Activated T-cell treated with anti-CD3 and anti-CD28 coated beads, Interleukin-2, amount 50 U/mL, for 72 hours (primary cell): Measurements from ENCODE around the gene FADS6. TPM values are rescaled to one million over a fixed set of nuclear protein-coding genes. Genes with fewer than 3 reads are reported as not detected.

Experiments
- ATAC-seq, 2 donors: fragments of 150-1000 bp; cut with Tn5 transposase; replicated peaks in 1 of 2; 2 replicates each; pipeline ENCODE4 v1.10.0; 2021; ENCODE audit warnings: moderate library complexity in 2 of 2, mild to moderate bottlenecking in 1 of 2
- DNase-seq, 2 donors: peaks; one replicate each; pipeline ENCODE4 v3.0.0; 2021 to 2022; ENCODE audit warnings: mixed read lengths in 1 of 2
- H3K27ac Mint-ChIP-seq: one replicate; pipeline ENCODE4 v1.8.0; 2022; ENCODE audit warnings: mild to moderate bottlenecking, moderate library complexity, mixed read lengths
- H3K27me3 Mint-ChIP-seq: one replicate; pipeline ENCODE4 v1.8.0; 2022; ENCODE audit warnings: low read depth, mixed read lengths
- H3K36me3 Mint-ChIP-seq, 2 donors: one replicate each; pipeline ENCODE4 v1.8.0; 2022; ENCODE audit warnings: mixed read lengths in 2 of 2, mild to moderate bottlenecking in 1 of 2; ENCODE audit not compliant: insufficient read depth in 2 of 2
- H3K4me1 Mint-ChIP-seq: one replicate; pipeline ENCODE4 v1.8.0; 2022; ENCODE audit warnings: low read depth, mixed read lengths
- H3K4me3 Mint-ChIP-seq, 2 donors: one replicate each; pipeline ENCODE4 v1.8.0; 2022; ENCODE audit warnings: mild to moderate bottlenecking in 2 of 2, mixed read lengths in 2 of 2, moderate library complexity in 2 of 2
- H3K9me3 Mint-ChIP-seq, 2 donors: one replicate each; pipeline ENCODE4 v1.8.0; 2022; ENCODE audit warnings: mixed read lengths in 2 of 2
- total RNA-seq, 2 donors: library from RNA; stranded (reverse); gene quantifications; one replicate each; pipeline ENCODE4 v1.2.3, GENCODE V29; 2022

FADS6 gene
- total RNA-seq, 2 donors from 2014 or later: not detected

DNA sequence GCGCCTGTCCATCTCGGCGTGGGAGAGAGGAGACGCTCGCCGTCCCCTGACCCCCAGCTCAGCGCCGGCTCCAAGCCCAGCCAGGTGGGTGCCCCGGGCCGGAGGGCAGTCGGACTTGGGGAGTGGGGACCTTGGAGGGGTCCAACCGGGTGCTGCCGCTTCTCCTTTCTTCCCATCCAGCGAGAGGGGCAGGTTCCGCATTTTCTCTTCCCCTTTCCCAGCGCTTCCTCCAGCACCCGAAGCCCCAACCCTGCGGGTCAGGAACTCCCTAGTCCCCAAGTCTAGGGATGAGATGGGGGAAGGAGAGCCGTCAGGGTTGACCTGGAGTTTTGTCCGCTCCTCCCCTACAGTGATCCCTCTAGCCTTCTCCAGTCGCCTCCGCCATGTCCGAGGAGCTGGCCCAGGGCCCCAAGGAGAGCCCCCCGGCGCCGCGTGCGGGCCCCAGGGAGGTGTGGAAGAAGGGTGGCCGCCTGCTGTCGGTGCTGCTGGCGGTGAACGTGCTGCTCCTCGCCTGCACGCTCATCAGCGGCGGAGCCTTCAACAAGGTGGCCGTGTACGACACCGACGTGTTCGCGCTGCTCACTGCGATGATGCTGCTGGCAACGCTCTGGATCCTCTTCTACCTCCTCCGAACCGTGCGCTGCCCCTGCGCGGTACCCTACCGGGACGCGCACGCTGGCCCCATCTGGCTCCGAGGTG, 31.0 kb upstream of the FADS6 start, which contains the start of gene OTOP2:
OTOP2 (plus strand) TSS at position 24 of the 699 bp plus-strand sequence; CDS start at position 384, 360 bp downstream.
- Mint-ChIP-seq H3K27me3 (peaks cover 43% of the 10 kb centered on the region), H3K9me3 (no peaks in the 10 kb centered on the region), H3K27ac (no peak within 1 kb of the TSS), H3K4me3 (peak within 1 kb of the TSS; percentile 53 to 64), H3K4me1 (peaks cover 5% of the 10 kb centered on the region), H3K36me3 (no peaks in the 10 kb centered on the region)
- DNase-seq (peak in 1 of 2 donors; percentile 20), ATAC-seq (no peak)

GRCh38 chr17:74923538-74924249, 30.3 kb upstream of the FADS6 start:
- Mint-ChIP-seq H3K27ac (no peak overlapping the region), H3K4me1 (peaks cover 5% of the 10 kb centered on the region), H3K4me3 (peak overlapping the region; percentile 34 to 64), H3K36me3 (no peaks in the 10 kb centered on the region), H3K27me3 (peaks cover 40% of the 10 kb centered on the region), H3K9me3 (no peaks in the 10 kb centered on the region)
- ATAC-seq (peak; percentile 77 to 80), DNase-seq (peak; percentile 81 to 88)

- Mint-ChIP-seq H3K36me3 (no peaks in the 10 kb centered on the region), H3K27me3 (peaks cover 40% of the 10 kb centered on the region), H3K4me1 (peaks cover 5% of the 10 kb centered on the region), H3K9me3 (no peaks in the 10 kb centered on the region), H3K27ac (no peak within 1 kb of the TSS), H3K4me3 (peak within 1 kb of the TSS; percentile 34 to 64)
- ATAC-seq: peak; percentile 52 to 66
- no peak for DNase-seq
Observed at GRCh38 chr17:74922694-74923537, 29.5 kb upstream of the FADS6 start, which contains the start of gene USH1G. Gene USH1G (minus strand): TSS chr17:74923255. CDS start chr17:74923073, 182 bp downstream.

GRCh38 chr17:74922172-74922571, 28.7 kb upstream of the FADS6 start:
- no peaks in the 10 kb centered on the region for H3K36me3 Mint-ChIP-seq
- DNase-seq: no peak
- no peak for ATAC-seq
- peaks cover 40% of the 10 kb centered on the region for H3K27me3 Mint-ChIP-seq
- H3K27ac Mint-ChIP-seq: no peak overlapping the region
- no peaks in the 10 kb centered on the region for H3K9me3 Mint-ChIP-seq
- no peak overlapping the region for H3K4me3 Mint-ChIP-seq
- H3K4me1 Mint-ChIP-seq: peaks cover 5% of the 10 kb centered on the region

- ATAC-seq (no peak), DNase-seq (no peak)
- Mint-ChIP-seq H3K36me3 (no peaks in the 10 kb centered on the region), H3K4me1 (peaks cover 5% of the 10 kb centered on the region), H3K27me3 (peaks cover 40% of the 10 kb centered on the region), H3K4me3 (no peak overlapping the region), H3K27ac (no peak overlapping the region), H3K9me3 (no peaks in the 10 kb centered on the region)
Observed at GRCh38 chr17:74921769-74922168, 28.3 kb upstream of the FADS6 start.

DNA sequence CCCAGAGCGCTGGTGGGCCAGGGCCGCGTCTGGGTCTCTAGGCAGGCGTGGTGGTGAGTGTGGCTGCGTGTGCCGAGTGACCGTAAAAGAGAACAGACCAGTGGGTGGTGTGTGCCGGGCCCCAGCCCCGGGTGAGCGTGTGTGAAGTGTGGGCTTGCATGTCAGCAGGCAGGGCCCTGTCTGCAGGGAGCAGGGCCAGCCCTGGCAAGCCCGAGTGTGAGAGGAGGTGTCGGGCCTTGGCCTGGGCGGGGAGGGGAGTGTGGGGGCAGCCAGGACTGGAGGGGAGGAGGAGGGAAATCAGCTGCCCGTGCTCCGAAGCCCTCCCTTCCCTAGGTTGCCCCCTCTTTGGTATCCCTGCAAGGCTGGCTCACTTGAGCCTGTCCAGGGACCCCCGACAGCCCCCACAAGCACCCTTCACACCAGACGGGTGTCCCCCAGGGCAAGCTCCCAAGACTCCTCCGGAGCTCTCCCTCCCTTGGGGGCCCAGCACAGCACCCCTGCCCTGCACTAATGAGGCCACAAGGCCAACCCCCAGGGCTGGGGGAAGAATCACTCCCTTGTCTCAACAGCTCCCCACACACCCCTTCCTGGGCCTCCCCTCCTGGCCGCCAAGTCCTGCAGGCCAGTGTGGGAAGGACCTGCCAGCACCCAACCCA, 27.7 kb upstream of the FADS6 start:
- ATAC-seq (no peak), DNase-seq (no peak)
- peaks cover 40% of the 10 kb centered on the region for H3K27me3 Mint-ChIP-seq
- peaks cover 5% of the 10 kb centered on the region for H3K4me1 Mint-ChIP-seq
- no peaks in the 10 kb centered on the region for H3K9me3 Mint-ChIP-seq
- H3K4me3 Mint-ChIP-seq: no peak overlapping the region
- H3K36me3 Mint-ChIP-seq: no peaks in the 10 kb centered on the region
- no peak overlapping the region for H3K27ac Mint-ChIP-seq

DNA sequence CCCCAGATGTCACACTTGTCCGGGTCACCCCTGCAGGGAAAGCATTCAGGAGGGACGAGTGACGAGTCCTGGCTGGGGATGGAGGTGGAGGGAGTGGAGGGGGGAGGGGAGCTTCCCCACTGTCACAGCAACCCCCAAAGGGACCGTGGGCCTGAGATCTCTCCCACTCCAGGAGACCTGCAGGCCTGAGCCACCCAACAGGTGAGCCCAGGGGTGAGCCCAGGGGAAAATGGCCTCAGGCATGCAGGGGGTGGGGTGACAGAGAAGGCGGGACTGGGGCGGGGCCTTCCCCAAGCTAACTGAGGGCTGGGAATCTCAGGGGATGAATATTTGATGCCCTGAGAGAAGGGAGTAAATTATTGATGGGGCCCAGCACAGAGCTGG, 27.2 kb upstream of the FADS6 start:
- DNase-seq (no peak), ATAC-seq (no peak)
- Mint-ChIP-seq H3K4me3 (no peak overlapping the region), H3K4me1 (peaks cover 5% of the 10 kb centered on the region), H3K27ac (no peak overlapping the region), H3K27me3 (peaks cover 36% of the 10 kb centered on the region), H3K36me3 (no peaks in the 10 kb centered on the region), H3K9me3 (no peaks in the 10 kb centered on the region)

GRCh38 chr17:74920306-74920620, 26.8 kb upstream of the FADS6 start:
- peaks cover 5% of the 10 kb centered on the region for H3K4me1 Mint-ChIP-seq
- no peak for ATAC-seq
- no peak for DNase-seq
- H3K27ac Mint-ChIP-seq: no peak overlapping the region
- peaks cover 32% of the 10 kb centered on the region for H3K27me3 Mint-ChIP-seq
- H3K4me3 Mint-ChIP-seq: peak overlapping the region in 1 of 2 donors; percentile 27
- no peaks in the 10 kb centered on the region for H3K36me3 Mint-ChIP-seq
- H3K9me3 Mint-ChIP-seq: no peaks in the 10 kb centered on the region

DNA sequence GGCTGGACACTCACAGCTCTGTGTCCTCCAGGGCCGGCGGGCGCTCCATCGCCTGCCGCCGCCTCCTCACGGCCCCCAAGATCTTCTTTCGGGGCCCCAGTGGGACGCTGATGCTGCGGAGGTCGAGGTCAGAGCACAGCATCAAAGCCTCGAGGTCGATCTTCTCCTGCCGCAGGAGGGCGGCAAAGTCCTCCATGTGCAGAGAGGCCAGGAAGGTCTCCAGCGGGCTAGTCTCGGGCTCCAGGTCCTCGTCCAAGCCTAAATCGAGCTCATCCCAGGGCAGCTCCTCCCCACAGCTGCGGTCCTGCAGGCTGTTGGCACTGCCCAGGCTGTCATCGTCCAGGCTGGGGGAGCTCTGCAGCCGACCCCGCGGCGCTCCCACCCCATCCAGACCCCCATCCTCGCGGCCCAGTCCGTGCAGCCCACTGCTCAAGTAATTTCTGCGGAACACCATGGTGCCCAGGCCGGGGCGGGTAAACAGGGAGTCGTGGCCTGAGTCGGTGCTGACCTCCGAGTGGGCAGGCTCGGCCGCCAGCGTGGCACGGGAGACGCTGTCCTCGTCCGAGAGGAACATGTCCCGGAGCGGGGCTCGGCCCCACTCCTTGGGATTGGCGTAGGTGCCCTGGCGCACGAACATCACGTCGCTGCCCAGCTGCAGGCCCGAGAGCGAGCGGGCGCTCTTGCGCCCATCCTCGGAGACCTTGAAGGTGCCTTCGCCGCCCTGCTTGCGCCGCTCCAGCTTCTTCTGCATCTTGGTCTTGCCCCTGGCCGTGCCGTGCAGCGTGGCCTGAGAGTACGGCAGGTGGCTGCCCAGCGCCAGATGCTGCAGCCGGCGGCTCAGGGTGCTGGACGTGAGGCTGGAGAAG, 26.2 kb upstream of the FADS6 start:
- peaks cover 5% of the 10 kb centered on the region for H3K4me1 Mint-ChIP-seq
- ATAC-seq (no peak), DNase-seq (peak in 1 of 2 donors; percentile 29)
- no peaks in the 10 kb centered on the region for H3K9me3 Mint-ChIP-seq
- peaks cover 26% of the 10 kb centered on the region for H3K27me3 Mint-ChIP-seq
- no peaks in the 10 kb centered on the region for H3K36me3 Mint-ChIP-seq
- peak overlapping the region in 1 of 2 donors; percentile 27 for H3K4me3 Mint-ChIP-seq
- H3K27ac Mint-ChIP-seq: no peak overlapping the region

- Mint-ChIP-seq H3K36me3 (no peaks in the 10 kb centered on the region), H3K4me1 (no peaks in the 10 kb centered on the region), H3K27me3 (peaks cover 25% of the 10 kb centered on the region), H3K9me3 (peaks cover 0 to 2% of the 10 kb centered on the region in 2 donors), H3K4me3 (no peak overlapping the region), H3K27ac (no peak overlapping the region)
- DNase-seq (no peak), ATAC-seq (no peak)
Observed at GRCh38 chr17:74918906-74919305, 25.5 kb upstream of the FADS6 start.

- H3K9me3 Mint-ChIP-seq: peaks cover 0 to 2% of the 10 kb centered on the region in 2 donors
- no peaks in the 10 kb centered on the region for H3K4me1 Mint-ChIP-seq
- no peak overlapping the region for H3K27ac Mint-ChIP-seq
- H3K27me3 Mint-ChIP-seq: peaks cover 21% of the 10 kb centered on the region
- H3K36me3 Mint-ChIP-seq: no peaks in the 10 kb centered on the region
- DNase-seq: no peak
- no peak for ATAC-seq
- no peak overlapping the region for H3K4me3 Mint-ChIP-seq
Observed at GRCh38 chr17:74917430-74917829, 24.0 kb upstream of the FADS6 start.

DNA sequence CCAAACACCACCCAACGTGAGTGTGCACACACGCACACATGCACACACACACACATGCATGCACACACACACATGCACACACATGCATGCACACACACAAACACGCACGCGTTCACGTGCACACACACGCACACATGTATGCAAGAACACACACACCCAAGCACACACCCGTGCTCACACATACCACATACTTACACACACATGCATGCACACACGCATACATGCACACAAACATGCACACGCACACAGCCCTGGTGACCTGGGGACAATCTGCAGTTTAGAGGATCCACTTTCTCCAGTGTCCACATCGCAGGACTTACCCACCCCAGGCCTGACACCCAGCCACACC, 23.4 kb upstream of the FADS6 start:
- Mint-ChIP-seq H3K27ac (no peak overlapping the region), H3K36me3 (no peaks in the 10 kb centered on the region), H3K9me3 (peaks cover 0 to 2% of the 10 kb centered on the region in 2 donors), H3K4me1 (no peaks in the 10 kb centered on the region), H3K27me3 (peaks cover 18% of the 10 kb centered on the region), H3K4me3 (no peak overlapping the region)
- ATAC-seq (no peak), DNase-seq (no peak)
